ENCODE data around the gene LAX1.

DNA sequence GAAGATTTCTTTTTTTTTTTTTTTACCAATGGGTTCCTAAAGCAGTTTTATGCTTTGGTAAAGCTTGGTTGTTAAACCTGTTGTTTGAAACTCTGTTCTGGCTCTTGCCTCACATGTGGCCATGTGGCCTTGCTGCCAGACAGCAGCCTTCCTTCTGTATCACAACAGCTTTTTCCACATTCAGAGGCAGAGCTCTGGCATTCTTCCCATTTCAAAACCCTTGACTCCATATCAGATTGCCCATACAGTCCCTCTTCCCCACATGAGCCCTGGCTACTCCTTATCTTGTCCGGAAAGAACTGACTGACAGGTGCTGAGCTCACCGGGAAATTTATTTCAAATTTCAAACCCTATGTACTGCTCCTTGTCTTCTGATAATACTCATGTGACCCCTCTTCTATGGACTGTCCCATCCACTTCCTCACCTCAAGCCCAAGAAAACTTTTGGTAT, 38.5 kb upstream of the LAX1 start:
- TF ChIP-seq, protein P1, sequence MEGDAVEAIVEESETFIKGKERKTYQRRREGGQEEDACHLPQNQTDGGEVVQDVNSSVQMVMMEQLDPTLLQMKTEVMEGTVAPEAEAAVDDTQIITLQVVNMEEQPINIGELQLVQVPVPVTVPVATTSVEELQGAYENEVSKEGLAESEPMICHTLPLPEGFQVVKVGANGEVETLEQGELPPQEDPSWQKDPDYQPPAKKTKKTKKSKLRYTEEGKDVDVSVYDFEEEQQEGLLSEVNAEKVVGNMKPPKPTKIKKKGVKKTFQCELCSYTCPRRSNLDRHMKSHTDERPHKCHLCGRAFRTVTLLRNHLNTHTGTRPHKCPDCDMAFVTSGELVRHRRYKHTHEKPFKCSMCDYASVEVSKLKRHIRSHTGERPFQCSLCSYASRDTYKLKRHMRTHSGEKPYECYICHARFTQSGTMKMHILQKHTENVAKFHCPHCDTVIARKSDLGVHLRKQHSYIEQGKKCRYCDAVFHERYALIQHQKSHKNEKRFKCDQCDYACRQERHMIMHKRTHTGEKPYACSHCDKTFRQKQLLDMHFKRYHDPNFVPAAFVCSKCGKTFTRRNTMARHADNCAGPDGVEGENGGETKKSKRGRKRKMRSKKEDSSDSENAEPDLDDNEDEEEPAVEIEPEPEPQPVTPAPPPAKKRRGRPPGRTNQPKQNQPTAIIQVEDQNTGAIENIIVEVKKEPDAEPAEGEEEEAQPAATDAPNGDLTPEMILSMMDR (IDR thresholded peaks at IDR 0.05; ENCODE audit: poor library complexity): no peak
- TF ChIP-seq EZH2 (IDR thresholded peaks at IDR 0.05; ENCODE audit: borderline replicate concordance) (no peak), EZH2phosphoT487 (IDR thresholded peaks at IDR 0.05; ENCODE audit: low read depth, severe bottlenecking, unreplicated experiment) (no peak)

Measured in hepatocyte (in vitro differentiated cells).